ENCODE results near the gene UGT3A1.
"Not testable (repeated sequence)": the region's sequence is repeated elsewhere in the genome, so short reads cannot be mapped to it uniquely, and the experiment has no call there.

GRCh38 chr5:36022246-36022645 is 31.1 kb upstream of the UGT3A1 start:
- TF ChIP-seq CTCF (conservative IDR thresholded peaks at IDR 0.05; ENCODE audit: low read depth in 2 of 2); CREB1 (CRISPR knock-in tag; IDR thresholded peaks at IDR 0.05; ENCODE audit: low read depth); EZH2 (IDR thresholded peaks at IDR 0.05; ENCODE audit: low read depth, unreplicated experiment); EZH2phosphoT487 (IDR thresholded peaks at IDR 0.05; ENCODE audit: unreplicated experiment); POLR2AphosphoS5 (IDR thresholded peaks at IDR 0.05; ENCODE audit: low read depth): not testable (repeated sequence)
- TF ChIP-seq, protein P1, sequence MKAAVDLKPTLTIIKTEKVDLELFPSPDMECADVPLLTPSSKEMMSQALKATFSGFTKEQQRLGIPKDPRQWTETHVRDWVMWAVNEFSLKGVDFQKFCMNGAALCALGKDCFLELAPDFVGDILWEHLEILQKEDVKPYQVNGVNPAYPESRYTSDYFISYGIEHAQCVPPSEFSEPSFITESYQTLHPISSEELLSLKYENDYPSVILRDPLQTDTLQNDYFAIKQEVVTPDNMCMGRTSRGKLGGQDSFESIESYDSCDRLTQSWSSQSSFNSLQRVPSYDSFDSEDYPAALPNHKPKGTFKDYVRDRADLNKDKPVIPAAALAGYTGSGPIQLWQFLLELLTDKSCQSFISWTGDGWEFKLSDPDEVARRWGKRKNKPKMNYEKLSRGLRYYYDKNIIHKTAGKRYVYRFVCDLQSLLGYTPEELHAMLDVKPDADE (IDR thresholded peaks at IDR 0.05), result not testable (repeated sequence)
- TF ChIP-seq, protein P2, sequence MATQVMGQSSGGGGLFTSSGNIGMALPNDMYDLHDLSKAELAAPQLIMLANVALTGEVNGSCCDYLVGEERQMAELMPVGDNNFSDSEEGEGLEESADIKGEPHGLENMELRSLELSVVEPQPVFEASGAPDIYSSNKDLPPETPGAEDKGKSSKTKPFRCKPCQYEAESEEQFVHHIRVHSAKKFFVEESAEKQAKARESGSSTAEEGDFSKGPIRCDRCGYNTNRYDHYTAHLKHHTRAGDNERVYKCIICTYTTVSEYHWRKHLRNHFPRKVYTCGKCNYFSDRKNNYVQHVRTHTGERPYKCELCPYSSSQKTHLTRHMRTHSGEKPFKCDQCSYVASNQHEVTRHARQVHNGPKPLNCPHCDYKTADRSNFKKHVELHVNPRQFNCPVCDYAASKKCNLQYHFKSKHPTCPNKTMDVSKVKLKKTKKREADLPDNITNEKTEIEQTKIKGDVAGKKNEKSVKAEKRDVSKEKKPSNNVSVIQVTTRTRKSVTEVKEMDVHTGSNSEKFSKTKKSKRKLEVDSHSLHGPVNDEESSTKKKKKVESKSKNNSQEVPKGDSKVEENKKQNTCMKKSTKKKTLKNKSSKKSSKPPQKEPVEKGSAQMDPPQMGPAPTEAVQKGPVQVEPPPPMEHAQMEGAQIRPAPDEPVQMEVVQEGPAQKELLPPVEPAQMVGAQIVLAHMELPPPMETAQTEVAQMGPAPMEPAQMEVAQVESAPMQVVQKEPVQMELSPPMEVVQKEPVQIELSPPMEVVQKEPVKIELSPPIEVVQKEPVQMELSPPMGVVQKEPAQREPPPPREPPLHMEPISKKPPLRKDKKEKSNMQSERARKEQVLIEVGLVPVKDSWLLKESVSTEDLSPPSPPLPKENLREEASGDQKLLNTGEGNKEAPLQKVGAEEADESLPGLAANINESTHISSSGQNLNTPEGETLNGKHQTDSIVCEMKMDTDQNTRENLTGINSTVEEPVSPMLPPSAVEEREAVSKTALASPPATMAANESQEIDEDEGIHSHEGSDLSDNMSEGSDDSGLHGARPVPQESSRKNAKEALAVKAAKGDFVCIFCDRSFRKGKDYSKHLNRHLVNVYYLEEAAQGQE (IDR thresholded peaks at IDR 0.05; ENCODE audit: unreplicated experiment), result not testable (repeated sequence)

Measured in GM23338 (cell line).